B cell (primary cell): ENCODE measurements around the gene ZIC2. TPM values are rescaled to one million over a fixed set of nuclear protein-coding genes. Genes with fewer than 3 reads are reported as not detected.

ENCODE experiments used
- ATAC-seq: fragments of 200-7000 bp; cut with Tn5 transposase; one replicate; pipeline ENCODE4 v1.10.0; 2021; ENCODE audit warnings: low read depth, mild to moderate bottlenecking, moderate number of reproducible peaks, moderate library complexity
- CTCF ChIA-PET: fragments of 350-600 bp; sonication (Branson Sonifier 250); formaldehyde crosslinking; loops from one replicate; lab custom pipeline; 2021; ENCODE audit warnings: antibody characterized with exemption, inconsistent platforms; lab: Charles Lee
- POLR2A ChIA-PET: fragments of 350-600 bp; sonication (Branson Sonifier 250); formaldehyde crosslinking; loops from one replicate; lab custom pipeline; 2021; ENCODE audit warnings: antibody characterized with exemption; lab: Charles Lee
- DNase-seq: peaks from one replicate; pipeline ENCODE4 v3.0.0; 2013
- H2AFZ ChIP-seq: 2 replicates; pipeline ENCODE4 v1.6.1; 2012; ENCODE audit warnings: mild to moderate bottlenecking, low read depth, low read length; ENCODE audit not compliant: insufficient read depth, poor library complexity, severe bottlenecking
- H3K27ac ChIP-seq, 2 donors: 1 replicate in 1 of 2; 2 replicates in 1 of 2; pipeline ENCODE4 v1.5.1; 2012 to 2013; ENCODE audit warnings: low read length in 2 of 2, mild to moderate bottlenecking in 2 of 2, moderate library complexity in 1 of 2
- H3K27me3 ChIP-seq, 4 experiments: fragments of 200-600 bp in 1 of 4; sonication (generic) in 1 of 4; replicated peaks in 1 of 4; 1 replicate in 2 of 4; 2 replicates in 2 of 4; pipeline versions ENCODE4 v1.6.1 to v1.7.0; 2013 to 2016; ENCODE audit warnings: low read length in 3 of 4, mild to moderate bottlenecking in 2 of 4, mixed read lengths in 1 of 4, moderate library complexity in 1 of 4; ENCODE audit not compliant: insufficient read depth in 4 of 4, control insufficient read depth in 3 of 4; ENCODE audit errors: control extremely low read depth in 1 of 4
- H3K36me3 ChIP-seq, 2 experiments: replicated peaks in 1 of 2; 1 replicate in 1 of 2; 2 replicates in 1 of 2; pipeline versions ENCODE4 v1.6.1 to v1.7.1; 2013; ENCODE audit warnings: low read length in 1 of 2; ENCODE audit not compliant: insufficient read depth in 2 of 2, control insufficient read depth in 1 of 2; ENCODE audit errors: control extremely low read depth in 1 of 2, extremely low read depth in 1 of 2
- H3K4me1 ChIP-seq, 2 donors: fragments of 200-600 bp in 1 of 2; sonication (generic) in 1 of 2; 1 replicate in 1 of 2; 2 replicates in 1 of 2; pipeline versions ENCODE4 v1.5.1 to v1.6.1; 2013 to 2017; ENCODE audit warnings: low read length in 2 of 2; ENCODE audit not compliant: control insufficient read depth in 2 of 2, insufficient read depth in 2 of 2
- H3K4me2 ChIP-seq: replicated peaks from 2 replicates; pipeline ENCODE3; 2012; ENCODE audit warnings: mild to moderate bottlenecking, low read depth, low read length; ENCODE audit not compliant: poor library complexity, severe bottlenecking
- H3K4me3 ChIP-seq, 5 experiments: fragments of 200-600 bp in 1 of 5; sonication (generic) in 1 of 5; 1 replicate in 3 of 5; 2 replicates in 2 of 5; pipeline versions ENCODE4 v1.5.1 to v1.7.0; 2011 to 2016; ENCODE audit warnings: low read length in 4 of 5, mild to moderate bottlenecking in 4 of 5, low read depth in 2 of 5, control low read depth in 1 of 5, moderate library complexity in 1 of 5; ENCODE audit not compliant: insufficient read depth in 1 of 5; ENCODE audit errors: control extremely low read depth in 1 of 5, extremely low read depth in 1 of 5
- H3K79me2 ChIP-seq: fragments of 200-600 bp; sonication (generic); one replicate; pipeline ENCODE4 v1.6.0; 2016; ENCODE audit warnings: low read length; ENCODE audit not compliant: control insufficient read depth, insufficient read depth
- H3K9ac ChIP-seq: fragments of 200-600 bp; sonication (generic); 2 replicates; pipeline ENCODE4 v1.6.1; 2017; ENCODE audit warnings: mild to moderate bottlenecking, low read length, moderate library complexity
- H3K9me3 ChIP-seq, 3 donors: one replicate each; pipeline versions ENCODE4 v1.6.1 to v1.7.1; 2013; ENCODE audit warnings: low read length in 2 of 3; ENCODE audit not compliant: control insufficient read depth in 2 of 3, insufficient read depth in 1 of 3; ENCODE audit errors: control extremely low read depth in 1 of 3
- H4K20me1 ChIP-seq: 2 replicates; pipeline ENCODE4 v1.6.0; 2012; ENCODE audit warnings: mild to moderate bottlenecking, low read length; ENCODE audit not compliant: insufficient read depth, control insufficient read depth, poor library complexity, severe bottlenecking
- H3K27ac Mint-ChIP-seq: one replicate; pipeline ENCODE4 v1.8.0; 2021; ENCODE audit warnings: mixed read lengths
- H3K27me3 Mint-ChIP-seq: one replicate; pipeline ENCODE4 v1.8.0; 2021; ENCODE audit warnings: mixed read lengths
- H3K4me1 Mint-ChIP-seq: one replicate; pipeline ENCODE4 v1.8.0; 2021; ENCODE audit warnings: mixed read lengths
- H3K4me3 Mint-ChIP-seq: one replicate; pipeline ENCODE4 v1.8.0; 2021; ENCODE audit warnings: mixed read lengths
- H3K9me3 Mint-ChIP-seq: one replicate; pipeline ENCODE4 v1.8.0; 2022; ENCODE audit warnings: mixed read lengths; ENCODE audit not compliant: insufficient read depth
- CTCF ChIP-seq: fragments of 200-600 bp; IDR thresholded peaks from one replicate; pipeline ENCODE4 v1.8.0; 2022; ENCODE audit warnings: antibody characterized with exemption, mild to moderate bottlenecking
- EZH2 ChIP-seq: IDR thresholded peaks from 2 replicates; pipeline ENCODE4 v1.6.1; 2012; ENCODE audit warnings: borderline replicate concordance, low read depth, mild to moderate bottlenecking, moderate library complexity, low read length; ENCODE audit not compliant: insufficient read depth, poor library complexity, severe bottlenecking
- WGBS: methylation state at CpG from one replicate; pipeline ENCODE4 v1.1.5; 2013; ENCODE audit warnings: missing lambda C conversion rate; ENCODE audit not compliant: insufficient coverage; 5-methylcytosine and 5-hydroxymethylcytosine counted together
- intact Hi-C: fragments of 100-400 bp; cut with micrococcal nuclease; formaldehyde crosslinking; loops from one replicate; pipeline ENCODE4 v1.10.0; 2022
- polyA plus RNA-seq: library from polyadenylated mRNA; depleted of rRNA; stranded (reverse); fragments of >200 nt; gene quantifications from 2 replicates; pipeline ENCODE4 v1.2.3, GENCODE V29; 2012
- total RNA-seq, 2 donors: library from RNA; stranded (reverse); fragments of 120-200 nt in 1 of 2; gene quantifications; 1 replicate in 1 of 2; 2 replicates in 1 of 2; pipeline versions ENCODE4 v1.2.3 to v1.2.4, GENCODE V29; 2013 to 2022

The ZIC2 gene
- total and polyA plus RNA-seq, 2 donors (not counting 1 experiment from before 2014, with no cell fraction given): not detected

- Histone ChIP-seq H3K36me3 (no peaks in the 10 kb centered on the region), H4K20me1 (no peaks in the 10 kb centered on the region), H3K79me2 (no peaks in the 10 kb centered on the region), H3K4me2 (no peak overlapping the region), H3K27me3 (peaks cover 0 to 4% (median 0%) of the 10 kb centered on the region in 4 experiments), H3K4me1 (no peaks in the 10 kb centered on the region), H3K9ac (no peak overlapping the region), H3K27ac (no peak overlapping the region), H3K9me3 (no peaks in the 10 kb centered on the region), H3K4me3 (no peak overlapping the region), H2AFZ (no peak overlapping the region)
- ATAC-seq (no peak), DNase-seq (no peak)
- ChIA-PET CTCF (no interaction called here), POLR2A (no interaction called here)
- Mint-ChIP-seq H3K9me3 (no peaks in the 10 kb centered on the region), H3K4me1 (no peaks in the 10 kb centered on the region), H3K27me3 (peaks cover 23% of the 10 kb centered on the region), H3K27ac (no peak overlapping the region), H3K4me3 (no peak overlapping the region)
- intact Hi-C loops: no loop called here
- TF ChIP-seq CTCF (no peak), EZH2 (no peak)
- WGBS: no CpG with 5 or more reads among the region's 1 CpG
Measured at GRCh38 chr13:100035936-100036335, 54.4 kb downstream of the ZIC2 start.

Other genes with a start within 250 kb of the ZIC2 start
- gene ZIC5, start 10.0 kb upstream of the ZIC2 start, total RNA-seq: not detected in 2 replicates
- not detected in 2 replicates for gene ZIC5, start 10.0 kb upstream of the ZIC2 start, polyA plus RNA-seq
- gene PCCA, start 107.3 kb downstream of the ZIC2 start, total RNA-seq: 17.4 and 20.7 TPM in 2 replicates
- gene PCCA, start 107.3 kb downstream of the ZIC2 start, polyA plus RNA-seq: 4.8 and 4.9 TPM in 2 replicates